GM21619 (cell line): ENCODE results near the gene UBL4A.

Experiments
- ATAC-seq: cut with Tn5 transposase; IDR thresholded peaks from one replicate; pipeline ENCODE4 v1.9.1; 2021; ENCODE audit not compliant: unreplicated experiment

The UBL4A gene

GRCh38 chrX:154464806-154465365 lies 21.5 kb downstream of the UBL4A start:
- ATAC-seq, result no peak

GRCh38 chrX:154463611-154464220 lies 22.7 kb downstream of the UBL4A start:
- no peak for ATAC-seq

GRCh38 chrX:154462396-154462795 lies 24.0 kb downstream of the UBL4A start:
- ATAC-seq, result no peak

DNA sequence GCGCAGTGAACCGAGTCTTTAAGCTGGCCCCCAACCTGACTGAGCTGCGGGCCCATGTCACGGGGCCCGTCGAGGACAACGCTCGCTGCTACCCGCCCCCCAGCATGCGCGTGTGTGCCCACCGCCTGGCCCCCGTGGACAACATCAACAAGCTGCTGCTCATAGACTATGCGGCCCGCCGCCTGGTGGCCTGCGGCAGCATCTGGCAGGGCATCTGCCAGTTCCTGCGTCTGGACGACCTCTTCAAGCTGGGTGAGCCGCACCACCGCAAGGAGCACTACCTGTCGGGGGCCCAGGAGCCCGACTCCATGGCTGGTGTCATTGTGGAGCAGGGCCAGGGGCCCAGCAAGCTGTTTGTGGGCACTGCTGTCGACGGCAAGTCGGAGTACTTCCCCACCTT lies 26.1 kb downstream of the UBL4A start:
- no peak for ATAC-seq

DNA sequence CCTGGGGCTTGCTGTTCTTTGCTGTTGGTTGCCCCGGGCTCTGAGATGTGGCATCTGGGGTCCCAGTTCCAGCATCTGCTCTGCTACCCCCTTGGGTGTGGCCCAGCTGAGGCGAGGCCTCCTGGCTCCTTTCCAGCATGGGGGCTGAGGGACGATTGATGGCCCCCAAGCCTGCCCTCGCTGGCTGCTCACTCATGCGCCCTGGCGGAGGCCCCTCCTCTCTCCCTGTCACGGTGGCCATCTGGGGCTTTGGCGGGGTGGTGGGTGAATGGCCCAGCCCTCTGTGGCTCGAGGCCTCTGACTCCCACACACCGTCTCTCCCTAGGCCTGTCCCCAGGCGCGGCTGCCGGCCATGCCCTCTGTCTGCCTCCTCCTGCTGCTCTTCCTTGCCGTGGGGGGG lies 26.6 kb downstream of the UBL4A start:
- no peak for ATAC-seq

- ATAC-seq, result no peak
These were observed 27.2 kb downstream of the UBL4A start for GRCh38 chrX:154458954-154459778.

- ATAC-seq, result peak; percentile 59
These were observed 28.1 kb downstream of the UBL4A start, which contains the start of gene PLXNA3 for GRCh38 chrX:154458116-154458953. TSS of gene PLXNA3 (plus strand) at chrX:154458281. CDS start at chrX:154460184, 1,903 bp downstream.

DNA sequence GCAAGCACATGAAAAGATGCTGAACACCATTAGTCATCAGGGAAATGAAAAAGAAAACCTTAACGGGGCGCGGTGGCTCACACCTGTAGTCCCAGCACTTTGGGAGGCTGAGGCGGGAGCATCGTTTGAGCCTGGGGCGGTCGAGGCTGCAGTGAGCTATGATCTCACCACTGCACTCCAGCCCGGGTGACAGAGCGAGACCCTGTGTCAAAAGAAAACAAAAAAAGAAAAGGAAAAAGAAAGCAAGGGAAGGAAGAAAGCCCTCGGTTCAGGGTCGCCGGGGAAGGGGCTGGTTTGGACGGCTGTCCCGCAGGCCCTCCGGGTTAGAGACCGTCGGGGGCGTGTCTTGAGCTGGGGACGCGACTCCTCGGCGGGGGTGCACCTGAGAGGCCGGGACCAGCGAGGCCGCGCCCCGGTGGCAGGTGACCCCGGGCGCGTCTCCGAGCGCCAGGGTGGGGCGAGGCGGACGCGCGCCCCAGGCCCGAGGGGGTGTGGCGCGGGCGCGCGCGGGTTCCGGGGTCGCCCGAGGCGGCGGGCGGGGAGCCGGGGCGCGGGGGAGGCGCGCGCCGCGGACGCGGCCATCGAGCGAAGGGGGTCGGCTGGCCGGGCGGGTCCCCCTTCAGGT lies 28.8 kb downstream of the UBL4A start:
- ATAC-seq, result peak; percentile 62

GRCh38 chrX:154452823-154453222 lies 33.6 kb downstream of the UBL4A start:
- no peak for ATAC-seq

DNA sequence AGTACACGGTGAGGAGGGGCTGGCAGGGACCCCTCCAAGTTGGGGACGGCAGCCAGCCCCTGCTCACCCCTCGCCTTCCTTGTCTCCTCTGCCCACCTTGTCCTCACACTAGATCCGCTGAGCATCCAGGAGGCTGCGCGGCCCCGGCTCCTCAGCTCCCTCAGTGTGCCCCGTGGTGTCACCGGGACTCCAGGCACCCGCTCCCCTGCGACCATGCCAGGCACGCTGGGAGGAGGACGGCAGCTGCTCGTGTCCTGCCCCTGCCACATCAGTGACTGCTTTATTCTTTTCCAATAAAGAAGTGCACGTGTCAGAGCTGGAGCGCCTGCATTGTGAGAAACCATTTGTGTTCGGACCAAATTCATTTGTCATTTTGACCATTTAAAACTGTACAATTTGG lies 36.1 kb downstream of the UBL4A start:
- ATAC-seq, result no peak

DNA sequence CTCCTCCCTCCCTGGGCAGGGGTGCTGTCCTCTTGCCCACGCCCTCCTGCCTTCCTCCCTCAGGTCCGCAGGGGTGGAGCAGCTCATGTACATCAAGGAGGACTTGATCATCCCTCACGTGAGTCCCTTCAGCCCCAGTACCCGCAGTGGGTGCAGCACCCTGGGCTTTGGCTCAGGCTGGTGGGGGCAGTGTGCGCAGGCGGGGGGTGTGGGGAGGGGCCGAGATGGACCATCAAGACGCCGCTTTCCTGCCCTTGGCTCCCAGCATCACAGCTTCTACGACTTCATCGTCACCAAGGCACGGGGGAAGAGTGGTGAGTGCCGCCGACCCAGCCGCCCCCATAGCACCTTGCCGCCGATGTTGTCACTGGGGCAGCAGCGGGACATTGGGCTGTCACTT lies 36.8 kb downstream of the UBL4A start:
- ATAC-seq, result no peak

- no peak for ATAC-seq
These were observed 37.9 kb downstream of the UBL4A start for GRCh38 chrX:154448484-154448883.

GRCh38 chrX:154446430-154446829 lies 40.0 kb downstream of the UBL4A start:
- ATAC-seq, result no peak

DNA sequence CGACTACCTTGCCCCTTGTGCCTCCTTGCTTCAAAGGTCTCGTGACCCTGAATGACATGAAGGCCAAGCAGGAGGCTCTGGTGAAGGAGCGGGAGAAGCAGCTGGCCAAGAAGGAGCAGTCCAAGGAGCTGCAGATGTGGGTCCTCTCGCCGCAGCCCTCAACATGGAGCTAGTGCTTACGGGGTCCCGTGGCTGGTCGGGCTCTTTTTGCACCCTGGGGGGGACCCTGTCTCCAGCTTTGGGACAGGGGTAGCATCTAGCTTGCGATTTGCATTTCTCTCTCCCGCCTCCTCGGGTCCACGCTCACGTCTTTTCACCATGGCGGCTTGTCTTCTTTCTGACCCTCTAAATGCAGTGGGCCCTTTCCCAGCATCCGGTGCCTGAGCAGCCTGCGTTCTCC lies 40.6 kb downstream of the UBL4A start:
- ATAC-seq, result no peak

GRCh38 chrX:154444755-154445246 lies 41.6 kb downstream of the UBL4A start:
- no peak for ATAC-seq

DNA sequence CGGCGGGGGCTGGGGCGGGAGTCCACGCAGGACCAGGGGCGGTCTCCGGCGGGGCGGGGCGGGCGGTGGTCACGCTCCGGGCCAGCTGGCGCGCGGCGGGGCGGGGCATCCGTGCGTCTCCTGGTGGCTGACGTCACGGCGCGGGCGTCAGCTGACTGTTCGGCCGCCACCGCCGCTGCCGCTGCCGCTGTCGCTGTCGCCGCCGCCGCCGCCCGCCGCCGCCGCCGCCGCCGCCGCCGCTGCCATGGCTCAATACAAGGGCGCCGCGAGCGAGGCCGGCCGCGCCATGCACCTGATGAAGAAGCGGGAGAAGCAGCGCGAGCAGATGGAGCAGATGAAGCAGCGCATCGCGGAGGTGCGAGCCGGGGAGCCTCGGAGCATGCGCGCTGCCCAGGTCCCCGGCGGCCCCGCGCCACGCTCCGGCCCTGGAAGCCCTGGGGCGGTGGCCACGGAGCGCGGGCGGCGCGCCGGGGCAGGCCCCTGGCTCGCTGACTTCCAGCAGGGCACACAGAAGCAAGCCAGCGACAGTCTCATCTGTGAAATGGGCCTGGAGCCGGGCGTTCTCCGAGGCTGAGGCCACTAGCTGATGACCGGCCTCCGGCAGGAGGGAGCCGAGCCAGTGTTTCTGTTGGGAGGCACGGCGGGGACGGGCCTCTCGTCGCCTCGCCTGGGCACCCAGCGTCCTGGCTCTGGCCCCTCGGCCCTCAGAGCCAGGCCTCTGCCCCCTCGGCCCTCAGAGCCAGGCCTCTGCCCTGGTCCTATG lies 42.2 kb downstream of the UBL4A start, which contains the start of gene FAM50A:
Gene FAM50A, plus strand, starts transcription at position 150 of the 763 bp plus-strand sequence. Its CDS starts 95 bp downstream, at position 245.
- peak; percentile 73 for ATAC-seq

DNA sequence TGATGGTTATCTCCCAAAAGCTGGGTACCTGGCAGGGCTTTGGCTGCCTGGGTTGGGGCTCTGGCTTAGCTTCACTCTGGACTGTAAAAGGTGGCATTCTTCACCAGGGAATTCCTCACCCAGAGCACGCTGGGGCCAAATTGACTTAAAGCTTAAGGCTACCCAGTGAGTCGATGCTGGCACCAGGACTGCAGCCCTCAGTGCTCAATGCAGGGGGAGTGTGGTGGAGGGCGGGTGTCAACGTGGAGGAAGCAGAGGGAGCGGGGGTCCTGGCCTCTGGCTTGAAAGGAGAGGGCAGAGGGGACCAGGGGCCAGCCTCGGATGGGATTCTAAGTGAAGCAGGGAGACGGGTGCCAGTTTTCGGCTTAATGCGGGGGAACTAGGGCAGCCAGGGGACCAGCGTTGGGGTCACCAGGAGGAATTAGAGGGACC lies 42.9 kb downstream of the UBL4A start:
- ATAC-seq, result no peak

- ATAC-seq, result no peak
These were observed 44.3 kb downstream of the UBL4A start for GRCh38 chrX:154441984-154442707.

GRCh38 chrX:154441564-154441963 lies 44.9 kb downstream of the UBL4A start:
- no peak for ATAC-seq
